Fibroblast of the aortic adventitia (primary cell): ENCODE results near the gene POLR2J2. TPM values are rescaled to one million over a fixed set of nuclear protein-coding genes. Genes with fewer than 3 reads are reported as not detected.

Experiments
- small RNA-seq: library from RNA; depleted of rRNA; stranded (forward); fragments of <200 nt; gene quantifications from one replicate; pipeline ENCODE3, GENCODE V24; 2012
- total RNA-seq: library from RNA; depleted of rRNA; stranded (reverse); fragments of >200 nt; gene quantifications from 2 replicates; pipeline ENCODE4 v1.2.3, GENCODE V29; 2012; ENCODE audit warnings: low replicate concordance

POLR2J2 gene
- total RNA-seq, 1 donor = 3.3 TPM

Small RNA genes within 50 kb of the gene (small RNA-seq; reads per million reads assigned to genes)
- gene AC105052.3 = not detected
- gene UPK3BL1 = not detected

Other genes with a start within 250 kb of the POLR2J2 start
- 31.8 and 44.1 TPM in 2 replicates for gene ORAI2, start 238.1 kb downstream of the POLR2J2 start, total RNA-seq
- gene ALKBH4, start 206.8 kb downstream of the POLR2J2 start, total RNA-seq = 8.0 and 15.9 TPM in 2 replicates
- 18.6 and 35.7 TPM in 2 replicates for gene LRWD1, start 206.7 kb downstream of the POLR2J2 start, total RNA-seq
- 13.0 and 34.0 TPM in 2 replicates for gene POLR2J, start 192.7 kb downstream of the POLR2J2 start, total RNA-seq
- 4.6 TPM in 2 replicates for gene RASA4B, start 153.9 kb downstream of the POLR2J2 start, total RNA-seq
- 0.27 TPM in 1 of 2 replicates, not detected in the other for gene UPK3BL2, start 128.0 kb downstream of the POLR2J2 start, total RNA-seq
- 0.16 TPM in 1 of 2 replicates, not detected in the other for gene SPDYE2, start 120.4 kb downstream of the POLR2J2 start, total RNA-seq
- gene POLR2J3, start 99.1 kb downstream of the POLR2J2 start, total RNA-seq = 12.5 and 28.3 TPM in 2 replicates
- gene RASA4, start 54.9 kb downstream of the POLR2J2 start, total RNA-seq = 11.1 and 15.1 TPM in 2 replicates
- 1.5 and 3.2 TPM in 2 replicates for gene UPK3BL1, start 28.9 kb downstream of the POLR2J2 start, total RNA-seq
- 0.16 TPM in 1 of 2 replicates, not detected in the other for gene SPDYE2B, start 21.3 kb downstream of the POLR2J2 start, total RNA-seq
- 8.4 and 35.3 TPM in 2 replicates for gene FAM185A, start 77.3 kb upstream of the POLR2J2 start, total RNA-seq
- 95.6 and 131 TPM in 2 replicates for gene LRRC17, start 241.3 kb upstream of the POLR2J2 start, total RNA-seq